SK-N-SH (cell line): Measurements from ENCODE around the gene ALKBH8. TPM values are rescaled to one million over a fixed set of nuclear protein-coding genes. Genes with fewer than 3 reads are reported as not detected.

ENCODE experiments used
- CTCF ChIA-PET: fragments of 300-600, 350-600 bp; formaldehyde crosslinking; extraction: SDS; loops from one replicate; lab custom pipeline; 2021; lab: Yijun Ruan, JAX
- POLR2A ChIA-PET: fragments of 350-600 bp; sonication (Branson Sonifier 250); formaldehyde crosslinking; extraction: SDS; loops from one replicate; lab custom pipeline; 2020; ENCODE audit warnings: antibody characterized with exemption, inconsistent platforms; lab: Yijun Ruan, JAX
- DNase-seq: peaks from one replicate; pipeline ENCODE4 v3.0.0; 2012
- H2AFZ ChIP-seq: fragments of 200-600 bp; sonication (generic); 2 replicates; pipeline ENCODE4 v1.8.1; 2016; ENCODE audit warnings: antibody characterized with exemption, mild to moderate bottlenecking, low read depth
- H3F3A ChIP-seq: fragments of 200-600 bp; sonication (generic); replicated peaks from 2 replicates; pipeline ENCODE3; 2016; ENCODE audit warnings: antibody characterized with exemption, mild to moderate bottlenecking; ENCODE audit not compliant: insufficient read depth
- H3K27ac ChIP-seq, 2 experiments: fragments of 200-500 bp in 1 of 2; fragments of 200-600 bp in 1 of 2; sonication (Bioruptor generic) in 1 of 2; sonication (generic), shearing (Covaris generic) in 1 of 2; 2 replicates each; pipeline versions ENCODE4 v1.5.1 to v1.6.1; 2014 to 2016; ENCODE audit warnings: low read depth in 2 of 2, inconsistent platforms in 1 of 2, low read length in 1 of 2, mild to moderate bottlenecking in 1 of 2, mixed read lengths in 1 of 2
- H3K27me3 ChIP-seq: fragments of 200-600 bp; sonication (generic), shearing (Covaris generic); 2 replicates; pipeline ENCODE4 v1.6.1; 2016; ENCODE audit warnings: mixed run types; ENCODE audit not compliant: insufficient read depth
- H3K36me3 ChIP-seq, 2 experiments: fragments of 200-500 bp in 1 of 2; fragments of 200-600 bp in 1 of 2; sonication (Bioruptor generic) in 1 of 2; sonication (generic) in 1 of 2; replicated peaks in 1 of 2; 2 replicates each; pipeline versions ENCODE3 to v1.5.1; 2014 to 2016; ENCODE audit warnings: low read length in 1 of 2, mild to moderate bottlenecking in 1 of 2; ENCODE audit not compliant: insufficient read depth in 2 of 2, control insufficient read depth in 1 of 2
- H3K4me1 ChIP-seq, 2 experiments: fragments of 200-500 bp in 1 of 2; fragments of 200-600 bp in 1 of 2; sonication (Bioruptor generic) in 1 of 2; sonication (generic), shearing (Covaris generic) in 1 of 2; 2 replicates each; pipeline versions ENCODE4 v1.5.1 to v1.6.1; 2014 to 2016; ENCODE audit warnings: low read depth in 1 of 2, low read length in 1 of 2, mixed run types in 1 of 2; ENCODE audit not compliant: insufficient read depth in 2 of 2, control insufficient read depth in 1 of 2
- H3K4me2 ChIP-seq: fragments of 200-600 bp; sonication (generic), shearing (Covaris generic); 2 replicates; pipeline ENCODE4 v1.6.1; 2017; ENCODE audit warnings: mixed run types
- H3K4me3 ChIP-seq, 2 experiments: fragments of 200-500 bp in 1 of 2; fragments of 200-600 bp in 1 of 2; sonication (Bioruptor generic) in 1 of 2; sonication (generic), shearing (Covaris generic) in 1 of 2; 2 replicates each; pipeline versions ENCODE4 v1.5.1 to v1.8.1; 2014 to 2016; ENCODE audit warnings: low read depth in 2 of 2, inconsistent platforms in 1 of 2, low read length in 1 of 2, mild to moderate bottlenecking in 1 of 2, mixed read lengths in 1 of 2, moderate library complexity in 1 of 2
- H3K79me2 ChIP-seq: fragments of 200-600 bp; sonication (generic); 2 replicates; pipeline ENCODE4 v1.8.1; 2017; ENCODE audit warnings: mild to moderate bottlenecking; ENCODE audit not compliant: insufficient read depth
- H3K9ac ChIP-seq: fragments of 200-600 bp; sonication (generic); 2 replicates; pipeline ENCODE4 v1.6.1; 2017; ENCODE audit warnings: mixed run types
- H3K9me2 ChIP-seq: fragments of 200-600 bp; sonication (generic); 2 replicates; pipeline ENCODE4 v1.6.1; 2017; ENCODE audit warnings: mixed run types
- H3K9me3 ChIP-seq: fragments of 200-600 bp; sonication (generic); 2 replicates; pipeline ENCODE4 v1.6.1; 2017; ENCODE audit warnings: mixed run types, mild to moderate bottlenecking, moderate library complexity
- H4K20me1 ChIP-seq: fragments of 200-600 bp; sonication (generic); 2 replicates; pipeline ENCODE4 v1.6.1; 2017; ENCODE audit warnings: mild to moderate bottlenecking, mixed run types; ENCODE audit not compliant: insufficient read depth
- CTCF ChIP-seq: fragments of 200-600 bp; sonication (generic); IDR thresholded peaks from 2 replicates; pipeline ENCODE4 v1.6.1; 2017; ENCODE audit warnings: antibody characterized with exemption, mild to moderate bottlenecking, moderate library complexity
- ELF1 ChIP-seq: IDR thresholded peaks from 2 replicates; pipeline ENCODE4 v1.4.0; 2012
- EP300 ChIP-seq, 2 experiments: IDR thresholded peaks; 2 replicates each; pipeline versions ENCODE4 v1.4.0 to v1.6.1; 2012; ENCODE audit warnings: borderline replicate concordance in 1 of 2, low read depth in 1 of 2, low read length in 1 of 2
- EZH2phosphoT487 ChIP-seq: fragments of 200-600 bp; sonication (generic); IDR thresholded peaks from 2 replicates; pipeline ENCODE4 v1.6.1; 2017; ENCODE audit warnings: low read depth, mixed run types, mild to moderate bottlenecking, antibody characterized with exemption, moderate library complexity, borderline replicate concordance
- FOSL2 ChIP-seq: IDR thresholded peaks from 2 replicates; pipeline ENCODE4 v1.4.0; 2012; ENCODE audit warnings: low read depth, mild to moderate bottlenecking, moderate library complexity, borderline replicate concordance
- FOXJ3 ChIP-seq: sonication (generic); formaldehyde crosslinking; IDR thresholded peaks from 2 replicates; pipeline ENCODE4 v1.5.1; 2020; ENCODE audit warnings: mild to moderate bottlenecking, missing genetic modification reagents
- FOXM1 ChIP-seq: IDR thresholded peaks from 2 replicates; pipeline ENCODE4 v1.4.0; 2012; ENCODE audit warnings: low read depth, mild to moderate bottlenecking
- GABPA ChIP-seq: IDR thresholded peaks from 2 replicates; pipeline ENCODE4 v1.4.0; 2012; ENCODE audit warnings: low read depth, mild to moderate bottlenecking
- MAX ChIP-seq: IDR thresholded peaks from 2 replicates; pipeline ENCODE4 v1.4.0; 2012; ENCODE audit warnings: low read depth
- NFIC ChIP-seq: IDR thresholded peaks from 2 replicates; pipeline ENCODE4 v1.4.0; 2012; ENCODE audit warnings: borderline replicate concordance
- NRF1 ChIP-seq: IDR thresholded peaks from 2 replicates; pipeline ENCODE4 v1.6.1; 2012; ENCODE audit warnings: low read depth, mild to moderate bottlenecking, low read length
- PBX3 ChIP-seq: IDR thresholded peaks from 2 replicates; pipeline ENCODE4; 2012
- RCOR1 ChIP-seq: fragments of 150-350 bp; IDR thresholded peaks from 2 replicates; pipeline ENCODE4 v1.6.1; 2017; ENCODE audit warnings: antibody characterized with exemption, low read length
- SIN3A ChIP-seq: IDR thresholded peaks from 2 replicates; pipeline ENCODE4 v1.6.1; 2012; ENCODE audit warnings: low read depth, mild to moderate bottlenecking, low read length, moderate library complexity, borderline replicate concordance
- SMC3 ChIP-seq: IDR thresholded peaks from 2 replicates; pipeline ENCODE4 v1.6.1; 2012; ENCODE audit warnings: low read depth, low read length, improper control_type of control experiment
- TCF12 ChIP-seq: IDR thresholded peaks from 2 replicates; pipeline ENCODE4 v1.4.0; 2012
- USF2 ChIP-seq: fragments of 150-350 bp; IDR thresholded peaks from 2 replicates; pipeline ENCODE4 v1.6.1; 2017; ENCODE audit warnings: antibody characterized with exemption, low read length, low read depth, borderline replicate concordance
- YY1 ChIP-seq: IDR thresholded peaks from 2 replicates; pipeline ENCODE4 v1.4.0; 2012; ENCODE audit warnings: low read depth, mild to moderate bottlenecking
- polyA plus RNA-seq, 3 experiments: library from polyadenylated mRNA; depleted of rRNA; stranded (reverse); fragments of >200 nt; gene quantifications; 2 replicates each; pipeline ENCODE4 v1.2.3, GENCODE V29; 2012

Gene ALKBH8
- polyA plus RNA-seq, 1 of the 3 experiments (the other 2 are of a cell fraction) = 2.4 TPM

GRCh38 chr11:107482234-107482633 is 83.3 kb downstream of the ALKBH8 start:
- no peak overlapping the region for H3K27ac ChIP-seq
- H3K79me2 ChIP-seq = no peaks in the 10 kb centered on the region
- no peaks in the 10 kb centered on the region for H3K9me2 ChIP-seq
- H4K20me1 ChIP-seq = no peaks in the 10 kb centered on the region
- H3K36me3 ChIP-seq = no peaks in the 10 kb centered on the region
- TF ChIP-seq FOXM1 (no peak), CTCF (no peak), EZH2phosphoT487 (no peak), SMC3 (no peak), PBX3 (no peak), SIN3A (no peak), FOSL2 (no peak), YY1 (no peak), FOXJ3 (no peak), ELF1 (no peak), GABPA (no peak), TCF12 (no peak), MAX (no peak), RCOR1 (no peak)
- H3K4me1 ChIP-seq = no peaks in the 10 kb centered on the region
- H3K4me2 ChIP-seq = no peak overlapping the region
- no peak overlapping the region for H3K9ac ChIP-seq
- H3K27me3 ChIP-seq = no peaks in the 10 kb centered on the region
- H2AFZ ChIP-seq = no peak overlapping the region
- ChIA-PET POLR2A (no interaction called here), CTCF (no interaction called here)
- no peaks in the 10 kb centered on the region for H3F3A ChIP-seq
- H3K4me3 ChIP-seq = no peak overlapping the region
- DNase-seq = no peak
- no peaks in the 10 kb centered on the region for H3K9me3 ChIP-seq

GRCh38 chr11:107478922-107479321 is 86.6 kb downstream of the ALKBH8 start:
- no peak for DNase-seq
- no peak overlapping the region for H3K4me2 ChIP-seq
- ChIA-PET CTCF (no interaction called here), POLR2A (no interaction called here)
- H3K36me3 ChIP-seq = no peaks in the 10 kb centered on the region
- H2AFZ ChIP-seq = no peak overlapping the region
- no peaks in the 10 kb centered on the region for H3K27me3 ChIP-seq
- no peaks in the 10 kb centered on the region for H3K79me2 ChIP-seq
- no peaks in the 10 kb centered on the region for H4K20me1 ChIP-seq
- no peak overlapping the region for H3K27ac ChIP-seq
- no peak overlapping the region for H3K9ac ChIP-seq
- no peaks in the 10 kb centered on the region for H3K9me3 ChIP-seq
- no peak for TF ChIP-seq FOXJ3
- TF ChIP-seq USF2 = no peak
- TF ChIP-seq NRF1 = no peak
- no peak for TF ChIP-seq NFIC
- no peak for TF ChIP-seq SMC3
- TF ChIP-seq PBX3 = no peak
- no peak for TF ChIP-seq EP300 (IDR thresholded peaks at IDR 0.05; ENCODE audit: borderline replicate concordance in 1 of 2, low read depth in 1 of 2, low read length in 1 of 2)
- TF ChIP-seq SIN3A = no peak
- H3K4me3 ChIP-seq = no peak overlapping the region
- no peaks in the 10 kb centered on the region for H3K9me2 ChIP-seq
- no peaks in the 10 kb centered on the region for H3K4me1 ChIP-seq
- no peaks in the 10 kb centered on the region for H3F3A ChIP-seq
